ENCODE measurements around the gene KRTAP4-16. TPM values are rescaled to one million over a fixed set of nuclear protein-coding genes. Genes with fewer than 3 reads are reported as not detected.
"Not testable (repeated sequence)": the region's sequence is repeated elsewhere in the genome, so short reads cannot be mapped to it uniquely, and the experiment has no call there.

Gene KRTAP4-16
- total RNA-seq, 1 donor from 2014 or later: not detected

GRCh38 chr17:41105347-41105746 is 3.3 kb upstream of the KRTAP4-16 start, which contains the start of gene KRTAP4-9:
KRTAP4-9 (plus strand) TSS chr17:41105389; CDS start chr17:41105389, 0 bp downstream.
- intact Hi-C loops (cut with micrococcal nuclease); H3K4me1 Mint-ChIP-seq; H3K9me3 Mint-ChIP-seq; H3K36me3 Mint-ChIP-seq (ENCODE audit: low read depth); H3K27ac Mint-ChIP-seq; DNase-seq; H3K4me3 Mint-ChIP-seq; H3K27me3 Mint-ChIP-seq: not testable (repeated sequence)

- H3K4me1 Mint-ChIP-seq; DNase-seq; H3K9me3 Mint-ChIP-seq; H3K36me3 Mint-ChIP-seq (ENCODE audit: low read depth); H3K4me3 Mint-ChIP-seq; H3K27ac Mint-ChIP-seq; intact Hi-C loops (cut with micrococcal nuclease): not testable (repeated sequence)
- peaks cover 13% of the 10 kb centered on the region for H3K27me3 Mint-ChIP-seq
These were observed 2.5 kb upstream of the KRTAP4-16 start for GRCh38 chr17:41104386-41105038.

GRCh38 chr17:41103896-41104295 is 1.9 kb upstream of the KRTAP4-16 start:
- DNase-seq: no peak
- Mint-ChIP-seq H3K9me3 (peaks cover 4% of the 10 kb centered on the region), H3K4me3 (no peak overlapping the region), H3K27me3 (peaks cover 13% of the 10 kb centered on the region), H3K36me3 (ENCODE audit: low read depth) (no peaks in the 10 kb centered on the region), H3K4me1 (no peaks in the 10 kb centered on the region), H3K27ac (no peak overlapping the region)
- intact Hi-C loops (cut with micrococcal nuclease): no loop called here

- H3K4me3 Mint-ChIP-seq; H3K27ac Mint-ChIP-seq; H3K9me3 Mint-ChIP-seq; H3K4me1 Mint-ChIP-seq; H3K36me3 Mint-ChIP-seq (ENCODE audit: low read depth); intact Hi-C loops (cut with micrococcal nuclease); DNase-seq: not testable (repeated sequence)
- H3K27me3 Mint-ChIP-seq: peaks cover 15% of the 10 kb centered on the region
These were observed 2.1 kb downstream of the KRTAP4-16 start for GRCh38 chr17:41099682-41100480.

GRCh38 chr17:41098481-41098880 is 3.5 kb downstream of the KRTAP4-16 start:
- Mint-ChIP-seq H3K27ac (no peak overlapping the region), H3K4me3 (no peak overlapping the region), H3K9me3 (no peaks in the 10 kb centered on the region), H3K27me3 (peaks cover 11% of the 10 kb centered on the region), H3K36me3 (ENCODE audit: low read depth) (no peaks in the 10 kb centered on the region), H3K4me1 (no peaks in the 10 kb centered on the region)
- intact Hi-C loops (cut with micrococcal nuclease): no loop called here
- DNase-seq: no peak

- intact Hi-C loops (cut with micrococcal nuclease): no loop called here
- H3K9me3 Mint-ChIP-seq: no peaks in the 10 kb centered on the region
- no peak within 1 kb of the TSS for H3K4me3 Mint-ChIP-seq
- no peaks in the 10 kb centered on the region for H3K4me1 Mint-ChIP-seq
- peaks cover 10% of the 10 kb centered on the region for H3K27me3 Mint-ChIP-seq
- H3K27ac Mint-ChIP-seq: no peak within 1 kb of the TSS
- DNase-seq: no peak
- H3K36me3 Mint-ChIP-seq (ENCODE audit: low read depth): no peaks in the 10 kb centered on the region
These were observed 4.0 kb downstream of the KRTAP4-16 start, which contains the start of gene KRTAP4-8 for GRCh38 chr17:41098042-41098441. KRTAP4-8 (minus strand) TSS chr17:41098142; CDS start chr17:41098084, 58 bp downstream.

- H3K27me3 Mint-ChIP-seq: peaks cover 10% of the 10 kb centered on the region
- H3K36me3 Mint-ChIP-seq (ENCODE audit: low read depth): no peaks in the 10 kb centered on the region
- intact Hi-C loops (cut with micrococcal nuclease): no loop called here
- H3K9me3 Mint-ChIP-seq: no peaks in the 10 kb centered on the region
- H3K27ac Mint-ChIP-seq: no peak overlapping the region
- H3K4me1 Mint-ChIP-seq: no peaks in the 10 kb centered on the region
- no peak overlapping the region for H3K4me3 Mint-ChIP-seq
- no peak for DNase-seq
These were observed 6.0 kb downstream of the KRTAP4-16 start for GRCh38 chr17:41096055-41096454.

GRCh38 chr17:41088760-41089352 is 13.2 kb downstream of the KRTAP4-16 start:
- intact Hi-C loops (cut with micrococcal nuclease); H3K4me3 Mint-ChIP-seq; H3K4me1 Mint-ChIP-seq; H3K9me3 Mint-ChIP-seq; H3K27me3 Mint-ChIP-seq; H3K27ac Mint-ChIP-seq; DNase-seq; H3K36me3 Mint-ChIP-seq (ENCODE audit: low read depth): not testable (repeated sequence)

- H3K36me3 Mint-ChIP-seq (ENCODE audit: low read depth); intact Hi-C loops (cut with micrococcal nuclease); H3K9me3 Mint-ChIP-seq; H3K27ac Mint-ChIP-seq; H3K4me1 Mint-ChIP-seq; DNase-seq; H3K4me3 Mint-ChIP-seq: not testable (repeated sequence)
- H3K27me3 Mint-ChIP-seq: peaks cover 16% of the 10 kb centered on the region
These were observed 17.7 kb downstream of the KRTAP4-16 start, which contains the start of gene KRTAP4-7 for GRCh38 chr17:41084100-41084856. KRTAP4-7 (plus strand) TSS chr17:41084150; CDS start chr17:41084207, 57 bp downstream.

GRCh38 chr17:41083427-41083826 is 18.6 kb downstream of the KRTAP4-16 start:
- H3K4me3 Mint-ChIP-seq; DNase-seq; H3K27ac Mint-ChIP-seq; H3K9me3 Mint-ChIP-seq; H3K4me1 Mint-ChIP-seq; H3K36me3 Mint-ChIP-seq (ENCODE audit: low read depth); intact Hi-C loops (cut with micrococcal nuclease): not testable (repeated sequence)
- H3K27me3 Mint-ChIP-seq: peaks cover 17% of the 10 kb centered on the region

- no peaks in the 10 kb centered on the region for H3K9me3 Mint-ChIP-seq
- H3K36me3 Mint-ChIP-seq (ENCODE audit: low read depth): no peaks in the 10 kb centered on the region
- no peaks in the 10 kb centered on the region for H3K4me1 Mint-ChIP-seq
- H3K27ac Mint-ChIP-seq: no peak overlapping the region
- intact Hi-C loops (cut with micrococcal nuclease): no loop called here
- H3K4me3 Mint-ChIP-seq: no peak overlapping the region
- no peak for DNase-seq
- H3K27me3 Mint-ChIP-seq: peaks cover 20% of the 10 kb centered on the region
These were observed 19.4 kb downstream of the KRTAP4-16 start for GRCh38 chr17:41082626-41083025.

GRCh38 chr17:41076788-41077187 is 25.2 kb downstream of the KRTAP4-16 start:
- no peak for DNase-seq
- intact Hi-C loops (cut with micrococcal nuclease): no loop called here
- Mint-ChIP-seq H3K4me3 (no peak overlapping the region), H3K27me3 (peaks cover 26% of the 10 kb centered on the region), H3K4me1 (no peaks in the 10 kb centered on the region), H3K27ac (no peak overlapping the region), H3K36me3 (ENCODE audit: low read depth) (no peaks in the 10 kb centered on the region), H3K9me3 (no peaks in the 10 kb centered on the region)

GRCh38 chr17:41073676-41074075 is 28.3 kb downstream of the KRTAP4-16 start:
- Mint-ChIP-seq H3K27ac (no peak overlapping the region), H3K36me3 (ENCODE audit: low read depth) (no peaks in the 10 kb centered on the region)

More at GRCh38 chr17:41073676-41074075, 28.3 kb downstream of the KRTAP4-16 start:
- no peaks in the 10 kb centered on the region for H3K4me1 Mint-ChIP-seq
- H3K27me3 Mint-ChIP-seq: peaks cover 22% of the 10 kb centered on the region
- H3K4me3 Mint-ChIP-seq: no peak overlapping the region
- DNase-seq: no peak
- no peaks in the 10 kb centered on the region for H3K9me3 Mint-ChIP-seq
- intact Hi-C loops (cut with micrococcal nuclease): no loop called here
